MCF 10A (cell line): ENCODE results near the gene ZKSCAN7. TPM values are rescaled to one million over a fixed set of nuclear protein-coding genes. Genes with fewer than 3 reads are reported as not detected.
"Not testable (repeated sequence)": the region's sequence is repeated elsewhere in the genome, so short reads cannot be mapped to it uniquely, and the experiment has no call there.

ENCODE experiments used
- BruUV-seq: library from RNA; stranded (reverse); fragments of 400-500 nt; replicated peaks from 2 replicates; lab custom pipeline; 2021; lab: Mats Ljungman, UMichigan
- CTCF ChIA-PET: fragments of 300-600 bp; sonication (Branson Sonifier 250); formaldehyde crosslinking; extraction: SDS; loops from one replicate; lab custom pipeline; 2021; ENCODE audit warnings: antibody characterized with exemption, inconsistent platforms; lab: Yijun Ruan, JAX
- POLR2A ChIA-PET: fragments of 300-600, 350-650 bp; sonication (Branson Sonifier 250); formaldehyde crosslinking; extraction: SDS; loops from one replicate; lab custom pipeline; 2020; ENCODE audit warnings: antibody characterized with exemption, inconsistent platforms; lab: Yijun Ruan, JAX
- DNase-seq: peaks from one replicate; pipeline ENCODE4 v3.0.0-alpha.2; 2018; ENCODE audit not compliant: unreplicated experiment
- H3K27ac Mint-ChIP-seq: one replicate; pipeline ENCODE4 v1.8.0; 2022; ENCODE audit warnings: mild to moderate bottlenecking, low read depth, mixed read lengths; ENCODE audit not compliant: unreplicated experiment
- H3K27me3 Mint-ChIP-seq: one replicate; pipeline ENCODE4 v1.8.0; 2022; ENCODE audit warnings: mixed read lengths; ENCODE audit not compliant: insufficient read depth, unreplicated experiment
- H3K36me3 Mint-ChIP-seq: one replicate; pipeline ENCODE4 v1.8.0; 2022; ENCODE audit warnings: mild to moderate bottlenecking, moderate library complexity, mixed read lengths; ENCODE audit not compliant: insufficient read depth, unreplicated experiment
- H3K4me1 Mint-ChIP-seq: one replicate; pipeline ENCODE4 v1.8.0; 2022; ENCODE audit warnings: mixed read lengths; ENCODE audit not compliant: insufficient read depth, unreplicated experiment
- H3K4me3 Mint-ChIP-seq: one replicate; pipeline ENCODE4 v1.8.0; 2022; ENCODE audit warnings: mild to moderate bottlenecking, moderate library complexity, mixed read lengths; ENCODE audit not compliant: unreplicated experiment
- H3K9me3 Mint-ChIP-seq: one replicate; pipeline ENCODE4 v1.8.0; 2022; ENCODE audit warnings: mixed read lengths; ENCODE audit not compliant: unreplicated experiment
- CTCF ChIP-seq: fragments of 200-600 bp; IDR thresholded peaks from one replicate; pipeline ENCODE4 v1.8.0; 2022; ENCODE audit warnings: antibody characterized with exemption, mild to moderate bottlenecking; ENCODE audit not compliant: unreplicated experiment
- intact Hi-C: fragments of 100-400 bp; cut with micrococcal nuclease; formaldehyde crosslinking; loops from 2 replicates; pipeline ENCODE4 v1.14.1; 2022
- total RNA-seq: library from RNA; stranded (reverse); gene quantifications from 2 replicates; pipeline ENCODE4 v1.2.3, GENCODE V29; 2022

The ZKSCAN7 gene
- total RNA-seq, 1 experiment from 2014 or later = not detected

GRCh38 chr3:44562147-44562546, 7.2 kb downstream of the ZKSCAN7 start:
- Mint-ChIP-seq H3K9me3 (peaks cover 12% of the 10 kb centered on the region), H3K4me3 (no peak overlapping the region), H3K27me3 (no peaks in the 10 kb centered on the region), H3K4me1 (no peaks in the 10 kb centered on the region), H3K27ac (no peak overlapping the region), H3K36me3 (no peaks in the 10 kb centered on the region)
- intact Hi-C loops = no loop called here
- ChIA-PET CTCF (no interaction called here), POLR2A (interaction anchor here (0.6 kb wide), 1 partner anchor 41 kb away, joined by 3 read pairs; no protein-coding TSS in a partner anchor)
- no TSS peak for BruUV-seq
- no peak for TF ChIP-seq CTCF
- no peak for DNase-seq

- intact Hi-C loops = no loop called here
- no peak overlapping the region for H3K4me3 Mint-ChIP-seq
- H3K27me3 Mint-ChIP-seq = no peaks in the 10 kb centered on the region
- CTCF ChIA-PET = no interaction called here
- no peak overlapping the region for H3K27ac Mint-ChIP-seq
- no peaks in the 10 kb centered on the region for H3K36me3 Mint-ChIP-seq
- no peak for TF ChIP-seq CTCF
- H3K9me3 Mint-ChIP-seq = peaks cover 39% of the 10 kb centered on the region
- H3K4me1 Mint-ChIP-seq = no peaks in the 10 kb centered on the region
- no peak for DNase-seq
- POLR2A ChIA-PET = no interaction called here
- BruUV-seq = no TSS peak
These were observed 13.6 kb downstream of the ZKSCAN7 start for GRCh38 chr3:44568561-44568960.

- intact Hi-C loops = no loop called here
- Mint-ChIP-seq H3K4me3 (no peak overlapping the region), H3K9me3 (peaks cover 31% of the 10 kb centered on the region), H3K27me3 (no peaks in the 10 kb centered on the region), H3K4me1 (no peaks in the 10 kb centered on the region), H3K36me3 (no peaks in the 10 kb centered on the region), H3K27ac (no peak overlapping the region)
- BruUV-seq = no TSS peak
- DNase-seq = no peak
- ChIA-PET POLR2A (no interaction called here), CTCF (no interaction called here)
- TF ChIP-seq CTCF = no peak
These were observed 16.0 kb downstream of the ZKSCAN7 start for GRCh38 chr3:44571024-44571423.

- H3K27ac Mint-ChIP-seq = no peak overlapping the region
- H3K27me3 Mint-ChIP-seq = no peaks in the 10 kb centered on the region
- no peak for DNase-seq
- H3K36me3 Mint-ChIP-seq = no peaks in the 10 kb centered on the region
- H3K4me1 Mint-ChIP-seq = no peaks in the 10 kb centered on the region
- H3K4me3 Mint-ChIP-seq = no peak overlapping the region
- CTCF ChIA-PET = interaction anchor here (0.6 kb wide), 1 partner anchor 347 kb away, joined by 3 read pairs; no protein-coding TSS in a partner anchor
- peaks cover 28% of the 10 kb centered on the region for H3K9me3 Mint-ChIP-seq
- intact Hi-C loops = no loop called here
- no peak for TF ChIP-seq CTCF
- POLR2A ChIA-PET = no interaction called here
- BruUV-seq = no TSS peak
These were observed 21.6 kb downstream of the ZKSCAN7 start for GRCh38 chr3:44576613-44577012.

- H3K36me3 Mint-ChIP-seq, H3K27me3 Mint-ChIP-seq, H3K27ac Mint-ChIP-seq, H3K4me3 Mint-ChIP-seq, BruUV-seq, H3K4me1 Mint-ChIP-seq, intact Hi-C loops, DNase-seq: not testable (repeated sequence)
- CTCF ChIA-PET = interaction anchor here (0.6 kb wide), 1 partner anchor 412 kb away, joined by 3 read pairs; no protein-coding TSS in a partner anchor
- POLR2A ChIA-PET = interaction anchor here (0.7 kb wide), 1 partner anchor 9 kb away, joined by 3 read pairs; no protein-coding TSS in a partner anchor
- peaks cover 20% of the 10 kb centered on the region for H3K9me3 Mint-ChIP-seq
These were observed 22.5 kb downstream of the ZKSCAN7 start for GRCh38 chr3:44577354-44577952.

- not testable (repeated sequence) for H3K27ac Mint-ChIP-seq, H3K27me3 Mint-ChIP-seq, BruUV-seq
These were observed 23.3 kb downstream of the ZKSCAN7 start for GRCh38 chr3:44578316-44578715.

More at GRCh38 chr3:44578316-44578715, 23.3 kb downstream of the ZKSCAN7 start:
- POLR2A ChIA-PET = interaction anchor here (0.7 kb wide), 1 partner anchor 8 kb away, joined by 3 read pairs; no protein-coding TSS in a partner anchor
- H3K36me3 Mint-ChIP-seq, H3K4me1 Mint-ChIP-seq, CTCF ChIA-PET, H3K4me3 Mint-ChIP-seq, DNase-seq, intact Hi-C loops: not testable (repeated sequence)
- peaks cover 15% of the 10 kb centered on the region for H3K9me3 Mint-ChIP-seq
